Endothelial cell of umbilical vein (primary cell): ENCODE data around the gene USHBP1.

ENCODE experiments used
- CTCF ChIP-seq, 2 donors: IDR thresholded peaks; 1 replicate in 1 of 2; 2 replicates in 1 of 2; pipeline ENCODE4 v1.5.1; 2011; ENCODE audit warnings: low read length in 2 of 2, mild to moderate bottlenecking in 2 of 2, moderate library complexity in 2 of 2, control low read depth in 1 of 2, inconsistent platforms in 1 of 2, low read depth in 1 of 2; ENCODE audit not compliant: insufficient read depth in 1 of 2; ENCODE audit errors: extremely low read depth in 1 of 2
- EZH2 ChIP-seq: IDR thresholded peaks from 2 replicates; pipeline ENCODE4 v1.6.1; 2012; ENCODE audit warnings: borderline replicate concordance, low read depth, mild to moderate bottlenecking, moderate library complexity, low read length, inconsistent platforms; ENCODE audit not compliant: severe bottlenecking
- JUN ChIP-seq: IDR thresholded peaks from 2 replicates; pipeline ENCODE4 v1.6.1; 2011; ENCODE audit warnings: borderline replicate concordance, low read depth; ENCODE audit not compliant: insufficient read length, insufficient read depth
- MYC ChIP-seq: IDR thresholded peaks from one replicate; pipeline ENCODE4 v1.6.1; 2011; ENCODE audit warnings: mild to moderate bottlenecking, low read depth, low read length
- POLR2A ChIP-seq: IDR thresholded peaks from 2 replicates; pipeline ENCODE4 v1.6.1; 2012; ENCODE audit warnings: low read depth, mild to moderate bottlenecking, control low read depth, low read length
- TF ChIP-seq, protein P1 (sequence below): IDR thresholded peaks from 2 replicates; pipeline ENCODE4 v1.6.1; 2011; ENCODE audit not compliant: insufficient read depth, insufficient read length

DNA sequence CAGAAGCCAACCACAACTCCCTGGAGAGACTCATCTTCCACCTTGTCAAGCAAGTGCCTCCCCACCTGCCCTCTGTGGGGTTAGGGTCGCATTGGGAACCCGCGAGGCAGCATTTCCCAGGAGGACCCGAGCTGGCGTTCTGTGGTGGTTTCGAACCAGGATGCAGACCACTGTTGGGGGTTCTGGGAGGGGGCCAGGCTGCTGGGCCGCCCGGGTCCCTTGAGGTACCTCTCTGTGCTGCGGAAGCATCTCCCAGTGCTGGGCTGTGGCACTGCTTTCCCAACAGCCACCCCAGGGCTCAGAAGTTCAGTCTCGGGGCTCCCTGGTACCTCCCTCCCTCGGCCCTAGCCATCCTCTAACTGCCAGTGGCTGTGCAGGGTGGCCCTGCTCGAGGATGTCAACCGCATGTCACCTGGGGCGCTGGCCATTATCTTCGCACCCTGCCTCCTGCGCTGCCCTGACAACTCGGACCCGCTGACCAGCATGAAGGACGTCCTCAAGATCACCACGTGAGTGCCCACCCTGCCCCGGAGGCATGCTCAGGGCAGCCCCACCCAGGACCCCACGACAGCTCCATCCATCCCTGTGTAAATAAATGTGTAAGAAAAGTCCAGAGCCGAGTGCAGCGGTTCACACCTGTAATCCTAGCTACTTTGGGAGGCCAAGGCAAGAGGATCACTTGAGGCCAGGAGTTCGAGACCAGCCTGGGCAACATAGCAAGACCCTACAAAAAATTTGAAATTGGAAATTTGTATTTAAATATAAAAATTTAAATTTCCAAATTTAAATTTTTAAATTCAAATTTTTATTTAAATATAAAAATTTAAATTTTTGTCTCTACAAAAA lies 57.6 kb downstream of the USHBP1 start:
- TF ChIP-seq CTCF (IDR thresholded peaks at IDR 0.05; ENCODE audit: extremely low read depth in 1 of 2, insufficient read depth in 1 of 2, low read depth in 1 of 2, low read length in 2 of 2): no peak
- no peak for TF ChIP-seq EZH2
- no peak for TF ChIP-seq POLR2A
- no peak for TF ChIP-seq MYC
- TF ChIP-seq, protein P1, sequence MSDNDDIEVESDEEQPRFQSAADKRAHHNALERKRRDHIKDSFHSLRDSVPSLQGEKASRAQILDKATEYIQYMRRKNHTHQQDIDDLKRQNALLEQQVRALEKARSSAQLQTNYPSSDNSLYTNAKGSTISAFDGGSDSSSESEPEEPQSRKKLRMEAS: no peak
- TF ChIP-seq JUN: no peak
